Measurements from ENCODE around the gene ALKAL2.

ALKAL2 gene

GRCh38 chr2:289362-290089 lies 1.6 kb upstream of the ALKAL2 start:
- peak; percentile 60 for DNase-seq

DNA sequence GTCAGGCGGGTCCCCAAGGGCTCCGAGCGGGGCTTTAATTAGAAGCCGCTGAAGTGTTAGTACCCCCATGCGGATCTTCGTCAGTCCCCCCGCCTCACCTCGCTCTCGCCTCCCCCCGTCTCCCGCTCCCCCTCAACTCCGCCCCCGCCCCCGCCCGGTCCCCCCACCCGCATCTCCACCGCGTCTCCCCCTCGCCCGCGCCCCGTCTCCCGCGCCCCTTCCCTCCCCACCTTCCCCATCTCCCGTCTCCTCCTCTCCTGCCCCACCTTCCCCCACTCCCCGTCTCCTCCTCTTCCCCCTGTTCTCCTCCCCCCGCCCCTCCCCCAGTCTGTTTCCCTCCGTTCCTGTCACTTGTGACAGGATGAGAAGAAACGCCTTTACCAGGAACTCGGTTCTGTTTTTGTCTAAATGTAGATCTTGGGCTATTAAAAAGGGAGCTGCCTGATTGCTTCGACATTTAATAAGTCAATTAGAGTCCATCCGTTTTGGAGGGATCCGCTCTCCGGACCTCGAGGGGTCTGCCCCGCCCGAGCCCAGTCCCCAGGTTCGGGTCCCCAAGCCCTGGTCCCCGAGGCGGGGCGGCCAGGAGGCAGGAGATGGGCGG lies 969 bp upstream of the ALKAL2 start:
- DNase-seq = peak; percentile 34

GRCh38 chr2:287471-287885 lies 413 bp downstream of the ALKAL2 start:
- DNase-seq = peak; percentile 65

GRCh38 chr2:286774-287392 lies 1.0 kb downstream of the ALKAL2 start:
- DNase-seq = no peak

- DNase-seq = no peak
Measured at GRCh38 chr2:286035-286434, 1.9 kb downstream of the ALKAL2 start.

- no peak for DNase-seq
Measured at GRCh38 chr2:285531-285930, 2.4 kb downstream of the ALKAL2 start.

GRCh38 chr2:284896-285492 lies 2.9 kb downstream of the ALKAL2 start:
- no peak for DNase-seq

DNA sequence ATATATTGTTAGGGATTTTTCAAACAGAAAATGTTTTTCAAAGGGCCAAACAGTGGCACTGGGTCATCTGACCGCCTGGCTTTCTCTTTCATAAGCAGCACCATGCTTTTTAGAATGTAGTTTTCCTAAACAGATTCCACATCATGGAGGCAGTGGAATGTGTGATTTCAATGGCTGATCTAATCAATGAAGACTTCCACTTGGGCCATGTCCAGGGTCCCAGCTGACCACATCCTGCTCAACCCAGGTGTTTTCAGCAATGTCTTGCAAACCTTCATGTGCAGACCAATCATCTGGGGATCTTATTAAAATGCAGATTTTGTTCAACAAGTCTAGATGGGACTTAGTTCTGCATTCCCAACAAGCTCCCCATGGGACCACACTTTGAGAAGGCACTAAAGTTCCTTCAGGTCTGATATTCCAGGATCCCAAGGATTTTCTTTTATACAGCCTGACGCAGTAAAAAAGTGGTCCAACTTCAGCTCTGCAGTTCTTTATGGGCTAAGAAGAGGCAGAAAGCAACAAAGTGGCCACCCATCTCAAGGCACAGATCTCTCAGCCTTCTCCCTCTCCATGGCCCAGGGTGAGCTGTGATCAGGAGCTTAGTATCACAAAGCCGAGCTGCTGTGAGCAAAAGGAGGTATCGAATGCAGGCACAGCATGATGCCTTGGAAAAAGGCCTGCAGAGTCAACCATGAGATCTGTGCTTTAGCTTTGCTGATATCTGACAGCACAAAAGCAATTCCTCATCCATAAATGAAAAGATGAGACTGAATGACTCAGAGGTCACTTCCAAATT lies 3.7 kb downstream of the ALKAL2 start:
- DNase-seq = no peak

DNA sequence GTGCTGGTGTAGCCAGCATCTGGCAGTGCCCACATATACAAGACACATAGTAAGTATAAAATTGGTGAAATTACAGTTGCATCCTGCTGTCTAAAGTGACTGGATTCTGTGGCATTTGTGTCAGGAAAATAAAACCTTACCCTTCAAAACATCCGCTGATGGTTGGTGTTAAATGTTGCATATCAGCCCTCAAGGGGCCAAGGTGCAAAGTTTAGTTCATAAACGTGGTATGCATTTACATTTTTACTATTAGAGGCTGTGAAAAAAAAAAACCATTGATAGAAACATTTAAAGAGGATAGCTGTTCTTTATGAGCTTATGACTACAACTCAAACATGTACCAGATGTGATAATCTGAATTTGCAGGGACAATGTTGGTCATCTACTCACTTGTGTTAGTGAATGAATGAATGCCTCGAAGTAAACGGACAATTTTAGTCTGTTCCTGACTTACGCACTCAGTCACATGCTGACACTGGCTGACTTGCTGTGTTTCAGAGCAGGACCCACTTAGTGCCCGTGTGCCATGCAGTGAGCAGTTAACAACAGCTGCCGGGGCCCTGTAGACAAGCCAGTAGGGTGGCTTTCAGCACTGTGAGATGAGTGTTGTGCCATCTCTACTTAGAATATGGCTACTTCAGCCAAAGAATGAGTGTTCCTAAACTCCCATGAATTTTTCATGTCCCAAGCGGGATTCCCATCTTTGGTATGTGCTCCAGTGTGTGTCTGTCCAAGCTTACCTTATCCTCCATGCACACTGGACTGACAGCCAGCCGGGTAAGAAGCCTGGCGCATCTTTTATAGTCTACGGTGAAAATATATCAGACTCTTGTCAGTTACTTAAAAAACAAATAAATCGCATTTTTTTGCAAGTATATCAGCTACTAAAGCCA lies 5.3 kb downstream of the ALKAL2 start:
- DNase-seq = no peak

DNA sequence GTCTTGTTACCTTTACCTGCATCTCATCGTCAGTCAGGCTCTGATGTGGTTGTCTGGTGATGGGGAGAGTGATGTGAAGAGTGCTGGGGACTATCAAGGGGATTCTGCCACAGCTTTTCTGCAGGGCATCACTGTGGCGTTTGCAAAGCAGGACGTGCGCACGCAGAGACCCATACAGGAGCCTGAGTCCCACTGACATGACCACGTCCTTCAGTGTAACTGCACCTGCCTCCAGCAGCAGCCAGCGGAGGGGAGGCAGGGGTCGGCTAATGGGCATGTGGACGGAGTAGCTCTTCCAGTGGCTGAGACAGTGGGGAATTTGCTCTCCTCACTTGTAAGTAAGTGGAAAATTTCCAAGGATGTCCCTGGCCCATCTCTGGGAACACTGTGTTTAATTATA lies 6.5 kb downstream of the ALKAL2 start:
- no peak for DNase-seq

GRCh38 chr2:280650-281110 lies 7.2 kb downstream of the ALKAL2 start:
- no peak for DNase-seq

GRCh38 chr2:279956-280649 lies 7.8 kb downstream of the ALKAL2 start:
- DNase-seq = no peak

GRCh38 chr2:279366-279765 lies 8.5 kb downstream of the ALKAL2 start:
- DNase-seq = no peak

DNA sequence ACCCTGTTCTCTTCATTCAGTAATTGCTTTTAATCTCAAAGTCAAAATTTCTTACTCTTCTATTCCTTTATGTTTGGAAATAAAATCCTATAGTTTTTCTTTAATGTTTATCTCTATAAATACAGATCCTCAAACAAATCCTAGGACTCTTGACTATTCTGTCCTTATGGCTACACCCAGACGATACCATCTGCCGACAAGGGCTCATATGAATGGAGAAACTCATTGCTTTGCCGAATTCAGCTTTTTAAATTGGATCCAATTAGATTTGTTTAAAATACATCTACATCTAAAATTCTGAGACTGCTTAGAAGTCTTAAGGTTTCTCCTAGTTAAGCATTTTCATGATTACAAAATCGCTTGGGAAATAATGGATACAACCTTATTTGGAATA lies 9.0 kb downstream of the ALKAL2 start:
- DNase-seq = no peak

- no peak for DNase-seq
Measured at GRCh38 chr2:278312-278926, 9.5 kb downstream of the ALKAL2 start.

DNA sequence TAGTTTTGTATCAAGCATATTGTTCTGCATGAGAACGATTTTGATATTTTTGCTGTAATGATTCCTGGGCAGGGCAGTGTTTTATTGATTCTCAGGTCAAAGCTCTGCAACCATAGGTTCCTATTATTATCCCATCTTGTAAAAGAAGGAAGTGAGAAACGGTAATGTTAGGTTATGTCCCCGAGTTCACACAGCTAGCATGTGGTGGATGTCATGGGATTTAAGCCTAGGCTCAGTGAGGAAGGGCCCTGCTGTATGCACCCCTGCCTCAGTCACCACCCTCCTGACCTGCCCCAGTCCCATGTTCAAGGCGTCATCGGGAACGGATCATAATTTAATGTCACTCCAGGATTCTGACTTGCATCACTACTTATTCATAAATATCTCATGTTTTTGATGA lies 12.4 kb downstream of the ALKAL2 start:
- DNase-seq = no peak

- peak; percentile 51 for DNase-seq
Measured at GRCh38 chr2:274503-274902, 13.4 kb downstream of the ALKAL2 start.

DNA sequence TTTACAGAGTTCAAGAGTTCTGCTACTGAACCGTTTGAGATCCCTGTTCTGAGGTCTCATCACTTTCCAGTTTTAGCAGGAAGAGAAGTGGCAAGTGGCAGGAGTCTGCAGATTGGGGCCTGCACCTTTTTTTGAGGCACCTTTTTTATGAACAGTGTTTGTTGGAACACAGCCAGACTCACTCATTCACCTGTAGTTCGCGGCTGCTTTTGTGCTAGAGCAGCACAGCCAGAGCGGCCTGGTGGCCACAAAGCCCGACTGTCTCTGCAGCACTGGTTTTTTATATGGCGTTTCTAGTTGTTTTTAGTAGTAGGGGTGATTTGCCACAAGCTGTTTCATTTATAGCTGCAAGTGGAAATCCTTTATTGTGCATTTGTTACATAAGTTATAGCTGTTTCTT lies 14.6 kb downstream of the ALKAL2 start:
- DNase-seq = no peak

GRCh38 chr2:271917-272316 lies 16.0 kb downstream of the ALKAL2 start:
- no peak for DNase-seq

DNA sequence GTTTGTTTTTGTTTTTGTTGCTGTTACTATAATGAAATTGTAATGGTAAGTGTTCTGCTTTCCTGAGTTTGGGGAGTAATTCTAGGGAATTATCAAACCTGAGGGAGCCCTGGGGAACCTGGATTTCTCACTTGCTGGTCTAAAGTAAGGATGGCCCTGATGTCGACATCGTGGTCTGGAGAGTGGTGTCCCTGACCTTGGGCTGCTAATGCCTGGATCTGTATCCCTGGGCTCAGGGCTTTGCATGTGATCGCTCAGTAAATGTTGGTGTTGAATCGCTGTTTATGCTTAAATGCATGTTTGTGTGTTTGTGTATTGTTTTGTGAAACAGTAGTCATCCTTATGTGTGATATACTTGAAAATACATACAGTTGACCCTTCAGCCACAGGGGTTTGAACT lies 17.0 kb downstream of the ALKAL2 start:
- no peak for DNase-seq
